IPS-18c (cell line): ENCODE data around the gene KIAA0232.
"Not testable (repeated sequence)": the region's sequence is repeated elsewhere in the genome, so short reads cannot be mapped to it uniquely, and the experiment has no call there.

Experiments
- H3K4me3 ChIP-seq: 2 replicates; pipeline ENCODE4 v1.7.0; 2013; ENCODE audit warnings: low read depth, mild to moderate bottlenecking, low read length, moderate library complexity; ENCODE audit not compliant: insufficient read depth
- H3K9me3 ChIP-seq: one replicate; pipeline ENCODE4 v1.6.1; 2013; ENCODE audit warnings: mild to moderate bottlenecking, low read length, moderate library complexity; ENCODE audit not compliant: control insufficient read depth, insufficient read depth

KIAA0232 gene

GRCh38 chr4:6910340-6910959 lies 127.9 kb downstream of the KIAA0232 start:
- Histone ChIP-seq H3K4me3 (peak overlapping the region; percentile 92), H3K9me3 (no peaks in the 10 kb centered on the region)

GRCh38 chr4:6910960-6911874 lies 128.7 kb downstream of the KIAA0232 start:
- Histone ChIP-seq H3K9me3 (no peaks in the 10 kb centered on the region), H3K4me3 (no peak overlapping the region)

- not testable (repeated sequence) for H3K4me3 ChIP-seq, H3K9me3 ChIP-seq
Observed at GRCh38 chr4:6911917-6912316, 129.4 kb downstream of the KIAA0232 start.

GRCh38 chr4:6912441-6912840 lies 129.9 kb downstream of the KIAA0232 start:
- Histone ChIP-seq H3K4me3 (no peak overlapping the region), H3K9me3 (no peaks in the 10 kb centered on the region)

- Histone ChIP-seq H3K9me3 (no peaks in the 10 kb centered on the region), H3K4me3 (no peak overlapping the region)
Observed at GRCh38 chr4:6913350-6913905, 130.9 kb downstream of the KIAA0232 start.

GRCh38 chr4:6914448-6914847 lies 131.9 kb downstream of the KIAA0232 start:
- Histone ChIP-seq H3K9me3 (no peaks in the 10 kb centered on the region), H3K4me3 (no peak overlapping the region)

GRCh38 chr4:6915041-6916005 lies 132.8 kb downstream of the KIAA0232 start:
- Histone ChIP-seq H3K9me3 (no peaks in the 10 kb centered on the region), H3K4me3 (no peak overlapping the region)

- H3K4me3 ChIP-seq = no peak overlapping the region
- H3K9me3 ChIP-seq = no peaks in the 10 kb centered on the region
Observed at GRCh38 chr4:6916069-6916586, 133.6 kb downstream of the KIAA0232 start.

- Histone ChIP-seq H3K9me3 (no peaks in the 10 kb centered on the region), H3K4me3 (no peak overlapping the region)
Observed at GRCh38 chr4:6916587-6917460, 134.3 kb downstream of the KIAA0232 start.

GRCh38 chr4:6917461-6918271 lies 135.1 kb downstream of the KIAA0232 start:
- H3K9me3 ChIP-seq = no peaks in the 10 kb centered on the region
- no peak overlapping the region for H3K4me3 ChIP-seq

GRCh38 chr4:6918338-6918737 lies 135.8 kb downstream of the KIAA0232 start:
- Histone ChIP-seq H3K9me3 (no peaks in the 10 kb centered on the region), H3K4me3 (no peak overlapping the region)

GRCh38 chr4:6920171-6920570 lies 137.6 kb downstream of the KIAA0232 start:
- H3K9me3 ChIP-seq = no peaks in the 10 kb centered on the region
- H3K4me3 ChIP-seq = no peak overlapping the region

GRCh38 chr4:6923507-6923906 lies 141.0 kb downstream of the KIAA0232 start:
- H3K4me3 ChIP-seq = no peak overlapping the region
- no peaks in the 10 kb centered on the region for H3K9me3 ChIP-seq

- Histone ChIP-seq H3K4me3 (no peak overlapping the region), H3K9me3 (no peaks in the 10 kb centered on the region)
Observed at GRCh38 chr4:6924361-6924779, 141.8 kb downstream of the KIAA0232 start.

GRCh38 chr4:6925357-6925836 lies 142.9 kb downstream of the KIAA0232 start:
- no peaks in the 10 kb centered on the region for H3K9me3 ChIP-seq
- no peak overlapping the region for H3K4me3 ChIP-seq
